NCI-H146 (cell line): ENCODE data around the gene TBX3.

Source experiments
- DNase-seq: peaks from one replicate; lab custom pipeline; 2025; lab: John Stamatoyannopoulos, UW

Gene TBX3

DNA sequence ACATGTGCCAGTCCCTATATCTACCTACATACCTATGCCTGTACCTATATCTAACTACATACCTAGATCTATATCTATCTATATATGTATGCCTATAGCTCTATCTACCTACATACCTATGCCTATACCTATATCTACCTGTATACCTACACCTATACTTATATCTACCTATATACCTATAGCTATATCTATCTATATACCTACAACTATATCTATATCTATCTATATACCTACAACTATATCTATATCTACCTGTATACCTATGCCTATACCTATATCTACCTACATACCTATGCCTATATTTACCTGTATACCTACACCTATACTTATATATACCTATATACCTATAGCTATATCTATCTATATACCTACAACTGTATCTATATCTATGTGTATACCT is 56.6 kb downstream of the TBX3 start:
- no peak for DNase-seq

DNA sequence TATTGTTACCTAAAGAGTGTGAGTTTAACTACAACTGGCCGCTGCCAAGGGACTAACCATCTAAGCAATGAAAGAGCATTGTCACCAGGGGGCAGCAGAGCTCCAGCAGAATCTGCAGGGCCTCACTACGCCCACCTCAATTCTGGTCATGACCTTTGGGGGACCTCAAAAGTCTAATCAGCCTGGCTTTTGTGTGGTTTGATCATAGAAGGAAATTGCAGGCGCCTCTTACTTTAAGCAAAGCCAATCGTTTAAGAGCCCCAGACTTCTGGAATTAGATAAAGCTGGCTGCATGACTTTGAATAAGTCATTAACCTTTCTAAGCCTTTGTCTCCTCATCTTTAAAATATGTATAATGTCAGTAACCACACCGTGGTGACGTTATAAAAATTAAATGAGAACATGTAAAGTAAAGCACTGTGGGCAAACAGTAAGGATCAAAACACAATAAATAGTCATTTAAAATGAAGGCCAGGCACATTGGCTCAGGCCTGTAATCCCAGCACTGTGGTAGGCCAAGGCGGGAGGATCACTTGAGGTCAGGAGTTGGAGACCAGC is 58.6 kb downstream of the TBX3 start:
- DNase-seq = peak; percentile 11

DNA sequence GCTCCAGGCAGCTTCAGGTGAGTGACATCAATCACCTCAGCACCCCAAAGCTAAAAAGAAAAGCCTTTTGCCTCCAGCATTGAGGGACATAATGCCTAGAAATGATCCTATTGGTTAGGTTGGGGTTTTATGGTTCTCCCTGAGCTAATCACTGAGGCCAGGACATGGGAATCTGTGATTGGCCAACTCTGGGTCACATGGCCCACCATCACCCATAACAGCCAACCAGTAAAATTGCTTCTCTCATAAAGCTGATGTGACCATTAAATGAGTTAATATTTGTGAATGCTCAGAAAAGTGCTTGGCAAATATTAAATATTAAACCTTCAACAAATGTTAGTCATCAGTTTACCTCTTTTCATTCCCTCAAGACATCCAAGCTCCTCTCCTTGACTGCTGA is 60.2 kb downstream of the TBX3 start:
- no peak for DNase-seq
